ENCODE data around the gene WDPCP. TPM values are rescaled to one million over a fixed set of nuclear protein-coding genes. Genes with fewer than 3 reads are reported as not detected.

WDPCP gene
- total and polyA plus RNA-seq, 2 of the 8 experiments (the other 6 are each of a cell fraction or from before 2014, with no cell fraction given) = 9.3 to 25.8 TPM

DNA sequence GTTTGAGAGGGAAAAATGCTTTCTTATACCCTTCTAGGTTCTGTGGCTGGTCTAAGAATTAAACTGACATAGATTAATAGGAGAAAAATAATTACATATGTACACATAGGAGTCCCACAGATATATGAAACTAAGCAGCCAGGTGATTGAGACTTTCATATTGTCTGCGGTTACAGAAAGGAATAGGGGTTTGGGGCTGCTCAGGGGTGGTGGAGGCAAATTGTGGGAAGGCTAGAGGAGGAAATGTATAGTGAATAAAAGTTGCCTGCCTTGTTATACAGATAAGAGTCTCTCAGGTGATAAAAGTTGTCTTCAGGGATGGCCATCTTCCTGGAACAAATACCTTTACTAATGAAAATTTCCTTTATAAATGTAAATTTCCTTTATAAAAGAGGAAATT is 29.1 kb upstream of the WDPCP start:
- no peak overlapping the region; the same call in 1 of the 2 replicates for H3K18ac ChIP-seq (ENCODE audit: extremely low read depth, low read length)
- H2BK20ac ChIP-seq (ENCODE audit: low read length) = peak overlapping the region; percentile 57; the same call in 1 of the 2 replicates
- H4K91ac ChIP-seq (replicated peaks; ENCODE audit: insufficient read length, low read length) = peak overlapping the region; percentile 12
- no peak overlapping the region for H2AK5ac ChIP-seq (ENCODE audit: low read depth, low read length)
- no peak for FAIRE-seq
- H2AFZ ChIP-seq (ENCODE audit: low read length) = no peak overlapping the region
- H3K4me1 ChIP-seq (replicated peaks in 1 of 4; ENCODE audit: control insufficient read depth in 3 of 4, insufficient read depth in 4 of 4, low read length in 3 of 4) = peaks cover 9 to 40% (median 21%) of the 10 kb centered on the region in 4 experiments
- H2BK120ac ChIP-seq (replicated peaks; ENCODE audit: low read depth, low read length) = no peak overlapping the region
- H4K8ac ChIP-seq (ENCODE audit: extremely low read depth, insufficient read depth, low read length) = no peak overlapping the region
- peaks cover 0 to 16% (median 3%) of the 10 kb centered on the region in 4 experiments; a peak in 1 of 8 replicates for H3K36me3 ChIP-seq (ENCODE audit: control insufficient read depth in 2 of 4, insufficient read depth in 4 of 4, low read length in 3 of 4)
- H3K23ac ChIP-seq (ENCODE audit: insufficient read length) = no peak overlapping the region
- H3K4me2 ChIP-seq (ENCODE audit: insufficient read depth in 1 of 2, low read depth in 2 of 2, low read length in 2 of 2) = peak overlapping the region; percentile 14 to 97; a peak in 2 of 4 replicates
- ChIA-PET CTCF (ENCODE audit: partially characterized antibody) (interaction anchor here (1.1 kb wide), 1 partner anchor 10 kb away, joined by 3 read pairs; no protein-coding TSS in a partner anchor), POLR2A (ENCODE audit: partially characterized antibody) (interaction anchor here (1.0 to 4.7 kb wide), 6 partner anchors 11 to 225 kb away, joined by 3 to 21 read pairs (median 3); partner anchors contain the start of genes MDH1, UGP2 and WDPCP)
- H3K27ac ChIP-seq (ENCODE audit: low read depth, low read length) = peak overlapping the region; percentile 70; the same call in 1 of the 2 replicates
- peak overlapping the region; percentile 85 for H4K5ac ChIP-seq (ENCODE audit: insufficient read length, low read depth, low read length)
- H3K27me3 ChIP-seq (replicated peaks in 1 of 4; ENCODE audit: control insufficient read depth in 3 of 4, extremely low read depth in 1 of 4, insufficient read depth in 3 of 4, low read length in 3 of 4) = no peaks in the 10 kb centered on the region
- peak overlapping the region; percentile 76; the same call in 1 of the 2 replicates for H2BK5ac ChIP-seq (ENCODE audit: low read depth, low read length)
- peaks cover 9 to 16% of the 10 kb centered on the region in 2 experiments for H3K9me3 ChIP-seq (ENCODE audit: insufficient read depth in 2 of 2, low read depth in 1 of 2, low read length in 1 of 2)
- H3K4me3 ChIP-seq (ENCODE audit: extremely low read depth in 1 of 4, insufficient read depth in 2 of 4, low read depth in 3 of 4, low read length in 4 of 4) = peak overlapping the region in 1 of 4 experiments; percentile 58; a peak in 1 of 8 replicates
- no peaks in the 10 kb centered on the region for H3K79me1 ChIP-seq (ENCODE audit: low read depth, low read length)
- no peak overlapping the region for H3K4ac ChIP-seq (replicated peaks; ENCODE audit: insufficient read length, low read depth, low read length)
- no peak overlapping the region for H3K14ac ChIP-seq (ENCODE audit: insufficient read length)
- 10% methylated on average over 1 of the region's 1 CpG; no CpG with 5 or more reads in 1 of the 2 experiments for WGBS, 2 experiments (ENCODE audit: extremely low coverage in 1 of 2, insufficient coverage in 1 of 2, insufficient read length in 1 of 2, insufficient replicate concordance in 2 of 2, low coverage in 1 of 2, low lambda C conversion rate in 2 of 2, missing lambda C conversion rate in 1 of 2)
- no peaks in the 10 kb centered on the region for H4K20me1 ChIP-seq (replicated peaks in 1 of 2; ENCODE audit: control insufficient read depth in 1 of 2, insufficient read depth in 2 of 2, low read length in 2 of 2)
- H3K56ac ChIP-seq (replicated peaks; ENCODE audit: insufficient read length, low read depth, low read length) = no peak overlapping the region
- no peak overlapping the region for H2BK15ac ChIP-seq (ENCODE audit: low read length)
- no peak overlapping the region for H2BK12ac ChIP-seq (ENCODE audit: low read depth, low read length)
- peaks cover 0 to 7% of the 10 kb centered on the region in 2 experiments; a peak in 2 of 4 replicates for H3K79me2 ChIP-seq (ENCODE audit: control insufficient read depth in 1 of 2, insufficient read depth in 2 of 2, low read length in 2 of 2)
- no peak for DNase-seq (ENCODE audit: low read depth in 1 of 2, low spot score in 2 of 2)
- no peak overlapping the region; a peak in 1 of 7 replicates for H3K9ac ChIP-seq (replicated peaks in 1 of 4; ENCODE audit: extremely low read depth in 1 of 4, low read depth in 3 of 4, low read length in 3 of 4)
- H3K23me2 ChIP-seq (ENCODE audit: low read depth, low read length) = peaks cover 4% of the 10 kb centered on the region; the same call in 1 of the 2 replicates
- TF ChIP-seq SIN3A (conservative IDR thresholded peaks at IDR 0.05 in 1 of 2, IDR thresholded peaks at IDR 0.05 in 1 of 2; ENCODE audit: low read depth in 1 of 2, low read length in 2 of 2) = no peak
